ENCODE data around the gene FAM181A.

The FAM181A gene

GRCh38 chr14:93937519-93937918, 10.4 kb downstream of the FAM181A start:
- Histone ChIP-seq H3K27me3 (no peaks in the 10 kb centered on the region), H4K20me1 (no peaks in the 10 kb centered on the region), H3K9me3 (no peaks in the 10 kb centered on the region), H3K36me3 (no peaks in the 10 kb centered on the region), H3K27ac (no peak overlapping the region), H3K9ac (no peak overlapping the region), H3K4me1 (peaks cover 11% of the 10 kb centered on the region), H3K4me3 (no peak overlapping the region), H3K4me2 (no peak overlapping the region)
- TF ChIP-seq Cebpa-rat (IDR thresholded peaks at IDR 0.05): no peak

GRCh38 chr14:93938751-93939303, 11.7 kb downstream of the FAM181A start:
- H4K20me1 ChIP-seq: no peaks in the 10 kb centered on the region
- H3K9ac ChIP-seq: no peak overlapping the region
- H3K9me3 ChIP-seq: no peaks in the 10 kb centered on the region
- no peaks in the 10 kb centered on the region for H3K27me3 ChIP-seq
- no peak overlapping the region for H3K4me3 ChIP-seq
- no peak overlapping the region for H3K27ac ChIP-seq
- H3K4me1 ChIP-seq: peaks cover 7% of the 10 kb centered on the region; the same call in 1 of the 2 replicates
- H3K4me2 ChIP-seq: no peak overlapping the region
- no peak for TF ChIP-seq Cebpa-rat (IDR thresholded peaks at IDR 0.05)
- H3K36me3 ChIP-seq: no peaks in the 10 kb centered on the region

- no peak overlapping the region for H3K9ac ChIP-seq
These were observed 12.4 kb downstream of the FAM181A start for GRCh38 chr14:93939304-93940229.

GRCh38 chr14:93940437-93940836, 13.3 kb downstream of the FAM181A start:
- TF ChIP-seq Cebpa-rat (IDR thresholded peaks at IDR 0.05): no peak
- no peak overlapping the region for H3K4me2 ChIP-seq

More at GRCh38 chr14:93939304-93940229, 12.4 kb downstream of the FAM181A start:
- H3K4me1 ChIP-seq: peaks cover 7% of the 10 kb centered on the region; the same call in 1 of the 2 replicates
- no peaks in the 10 kb centered on the region for H3K36me3 ChIP-seq
- H3K9me3 ChIP-seq: no peaks in the 10 kb centered on the region
- H3K4me2 ChIP-seq: peak overlapping the region; percentile 53
- no peak overlapping the region for H3K27ac ChIP-seq
- H3K27me3 ChIP-seq: no peaks in the 10 kb centered on the region
- no peak overlapping the region for H3K4me3 ChIP-seq
- H4K20me1 ChIP-seq: no peaks in the 10 kb centered on the region
- no peak for TF ChIP-seq Cebpa-rat (IDR thresholded peaks at IDR 0.05)

GRCh38 chr14:93941293-93941910, 14.3 kb downstream of the FAM181A start:
- Histone ChIP-seq H3K9ac (no peak overlapping the region), H4K20me1 (no peaks in the 10 kb centered on the region), H3K9me3 (no peaks in the 10 kb centered on the region), H3K27ac (no peak overlapping the region), H3K4me3 (no peak overlapping the region), H3K36me3 (no peaks in the 10 kb centered on the region), H3K4me1 (peaks cover 7% of the 10 kb centered on the region; the same call in 1 of the 2 replicates), H3K4me2 (no peak overlapping the region), H3K27me3 (no peaks in the 10 kb centered on the region)
- no peak for TF ChIP-seq Cebpa-rat (IDR thresholded peaks at IDR 0.05)

More at GRCh38 chr14:93940437-93940836, 13.3 kb downstream of the FAM181A start:
- Histone ChIP-seq H3K36me3 (no peaks in the 10 kb centered on the region), H4K20me1 (no peaks in the 10 kb centered on the region), H3K9ac (no peak overlapping the region), H3K27ac (no peak overlapping the region), H3K9me3 (no peaks in the 10 kb centered on the region), H3K4me3 (no peak overlapping the region), H3K4me1 (peaks cover 7% of the 10 kb centered on the region; the same call in 1 of the 2 replicates), H3K27me3 (no peaks in the 10 kb centered on the region)

- Histone ChIP-seq H3K4me2 (no peak overlapping the region), H3K36me3 (no peaks in the 10 kb centered on the region; the same call in 1 of the 2 replicates), H3K4me1 (peaks cover 7% of the 10 kb centered on the region; the same call in 1 of the 2 replicates), H3K9me3 (no peaks in the 10 kb centered on the region), H3K27ac (no peak overlapping the region), H3K4me3 (no peak overlapping the region), H4K20me1 (no peaks in the 10 kb centered on the region), H3K9ac (no peak overlapping the region), H3K27me3 (no peaks in the 10 kb centered on the region)
- TF ChIP-seq Cebpa-rat (IDR thresholded peaks at IDR 0.05): no peak
These were observed 15.9 kb downstream of the FAM181A start for GRCh38 chr14:93943052-93943451.

- no peaks in the 10 kb centered on the region for H4K20me1 ChIP-seq
- no peaks in the 10 kb centered on the region; the same call in 1 of the 2 replicates for H3K36me3 ChIP-seq
- H3K27ac ChIP-seq: no peak overlapping the region
- no peak for TF ChIP-seq Cebpa-rat (IDR thresholded peaks at IDR 0.05)
- no peaks in the 10 kb centered on the region for H3K9me3 ChIP-seq
- no peak overlapping the region for H3K4me3 ChIP-seq
- H3K9ac ChIP-seq: no peak overlapping the region
- no peak overlapping the region for H3K4me2 ChIP-seq
- no peaks in the 10 kb centered on the region for H3K27me3 ChIP-seq
- peaks cover 7% of the 10 kb centered on the region; the same call in 1 of the 2 replicates for H3K4me1 ChIP-seq
These were observed 16.8 kb downstream of the FAM181A start for GRCh38 chr14:93943930-93944329.

- Histone ChIP-seq H3K27ac (no peak overlapping the region), H3K36me3 (no peaks in the 10 kb centered on the region; the same call in 1 of the 2 replicates), H3K9me3 (no peaks in the 10 kb centered on the region), H3K4me2 (no peak overlapping the region), H3K9ac (no peak overlapping the region), H3K27me3 (no peaks in the 10 kb centered on the region), H4K20me1 (no peaks in the 10 kb centered on the region), H3K4me1 (peaks cover 12% of the 10 kb centered on the region; the same call in 1 of the 2 replicates), H3K4me3 (no peak overlapping the region)
- no peak for TF ChIP-seq Cebpa-rat (IDR thresholded peaks at IDR 0.05)
These were observed 17.4 kb downstream of the FAM181A start for GRCh38 chr14:93944348-93945069.

- no peaks in the 10 kb centered on the region for H4K20me1 ChIP-seq
- H3K9ac ChIP-seq: no peak overlapping the region
- H3K4me2 ChIP-seq: no peak overlapping the region
- H3K27me3 ChIP-seq: no peaks in the 10 kb centered on the region
- no peak overlapping the region for H3K27ac ChIP-seq
- no peaks in the 10 kb centered on the region for H3K9me3 ChIP-seq
- H3K4me1 ChIP-seq: peaks cover 8% of the 10 kb centered on the region; the same call in 1 of the 2 replicates
- no peaks in the 10 kb centered on the region; the same call in 1 of the 2 replicates for H3K36me3 ChIP-seq
- TF ChIP-seq Cebpa-rat (IDR thresholded peaks at IDR 0.05): no peak
- H3K4me3 ChIP-seq: no peak overlapping the region
These were observed 17.9 kb downstream of the FAM181A start for GRCh38 chr14:93945070-93945399.

Measured in BLaER1 (cell line).